GM23338 (cell line): ENCODE measurements around the gene MOB3B. TPM values are rescaled to one million over a fixed set of nuclear protein-coding genes. Genes with fewer than 3 reads are reported as not detected.

Source experiments
- ATAC-seq: fragments of 200-7000 bp; cut with Tn5 transposase; 3 replicates; pipeline ENCODE4 v1.9.1; 2020
- DNase-seq: peaks from one replicate; pipeline ENCODE4 v3.0.0-alpha.2; 2015; ENCODE audit warnings: low spot score
- H2AFZ ChIP-seq: fragments of 200-600 bp; sonication (generic); 2 replicates; pipeline ENCODE4 v1.8.0; 2016; ENCODE audit warnings: antibody characterized with exemption, mild to moderate bottlenecking, moderate library complexity
- H3F3A ChIP-seq: fragments of 200-600 bp; sonication (generic); replicated peaks from 2 replicates; pipeline ENCODE4 v1.8.0; 2017; ENCODE audit warnings: antibody characterized with exemption, mixed run types, low read depth
- H3K27ac ChIP-seq: fragments of 200-600 bp; sonication (generic); 2 replicates; pipeline ENCODE4 v1.6.1; 2016; ENCODE audit warnings: low read depth
- H3K27me3 ChIP-seq: fragments of 200-600 bp; sonication (generic); 2 replicates; pipeline ENCODE4 v1.8.0; 2016; ENCODE audit warnings: mild to moderate bottlenecking, mixed run types, moderate library complexity; ENCODE audit not compliant: insufficient read depth
- H3K36me3 ChIP-seq: fragments of 200-600 bp; sonication (generic); 2 replicates; pipeline ENCODE4 v1.8.0; 2016; ENCODE audit warnings: mild to moderate bottlenecking; ENCODE audit not compliant: insufficient read depth
- H3K4me1 ChIP-seq: fragments of 200-600 bp; sonication (generic); 2 replicates; pipeline ENCODE4 v1.8.0; 2016; ENCODE audit warnings: mild to moderate bottlenecking, moderate library complexity; ENCODE audit not compliant: insufficient read depth
- H3K4me2 ChIP-seq: fragments of 200-600 bp; sonication (generic); 2 replicates; pipeline ENCODE4 v1.7.1; 2017; ENCODE audit warnings: mixed run types
- H3K4me3 ChIP-seq: fragments of 200-600 bp; sonication (generic); 2 replicates; pipeline ENCODE4 v1.6.1; 2016; ENCODE audit warnings: mixed run types
- H3K79me2 ChIP-seq: fragments of 200-600 bp; sonication (generic); replicated peaks from 2 replicates; pipeline ENCODE4 v1.8.0; 2017; ENCODE audit warnings: mild to moderate bottlenecking; ENCODE audit not compliant: insufficient read depth
- H3K9me2 ChIP-seq: fragments of 200-600 bp; sonication (generic); 2 replicates; pipeline ENCODE4 v1.8.0; 2017; ENCODE audit not compliant: insufficient read depth
- H4K20me1 ChIP-seq: fragments of 200-600 bp; sonication (generic); replicated peaks from 2 replicates; pipeline ENCODE4 v1.8.0; 2017; ENCODE audit warnings: mild to moderate bottlenecking; ENCODE audit not compliant: insufficient read depth
- H3K27ac Mint-ChIP-seq: 2 replicates; pipeline ENCODE4 v1.8.0; 2020; ENCODE audit warnings: inconsistent platforms, mild to moderate bottlenecking, moderate library complexity, mixed read lengths
- H3K27me3 Mint-ChIP-seq: 3 replicates; pipeline ENCODE4 v1.8.0; 2022; ENCODE audit warnings: low read depth, mild to moderate bottlenecking, moderate library complexity, mixed read lengths, inconsistent platforms; ENCODE audit not compliant: insufficient read depth, poor library complexity
- H3K36me3 Mint-ChIP-seq: 3 replicates; pipeline ENCODE4 v1.8.0; 2021; ENCODE audit warnings: low read depth, mild to moderate bottlenecking, inconsistent platforms, moderate library complexity, mixed read lengths
- H3K4me1 Mint-ChIP-seq: 3 replicates; pipeline ENCODE4 v1.8.0; 2020; ENCODE audit warnings: mild to moderate bottlenecking, inconsistent platforms, mixed read lengths
- H3K4me3 Mint-ChIP-seq: 3 replicates; pipeline ENCODE4 v1.8.0; 2021; ENCODE audit warnings: moderate library complexity, mild to moderate bottlenecking, inconsistent platforms, mixed read lengths
- H3K9me3 Mint-ChIP-seq: 3 replicates; pipeline ENCODE4 v1.8.0; 2020; ENCODE audit warnings: moderate library complexity, mild to moderate bottlenecking, inconsistent platforms, mixed read lengths
- CREB1 ChIP-seq: fragments of 250-450 bp; sonication (Bioruptor Pico); IDR thresholded peaks from 2 replicates; pipeline ENCODE4 v1.5.0; 2020; ENCODE audit warnings: low read depth, mild to moderate bottlenecking, moderate library complexity
- ETS1 ChIP-seq: IDR thresholded peaks from 2 replicates; pipeline ENCODE4 v1.6.1; 2016; ENCODE audit warnings: antibody characterized with exemption
- EZH2 ChIP-seq: fragments of 200-600 bp; sonication (generic); IDR thresholded peaks from one replicate; pipeline ENCODE4 v1.8.0; 2017; ENCODE audit warnings: antibody characterized with exemption, mild to moderate bottlenecking, low read depth; ENCODE audit not compliant: unreplicated experiment
- EZH2phosphoT487 ChIP-seq: fragments of 200-600 bp; sonication (generic); IDR thresholded peaks from one replicate; pipeline ENCODE4 v1.8.1; 2018; ENCODE audit warnings: antibody characterized with exemption; ENCODE audit not compliant: unreplicated experiment
- JUNB ChIP-seq: IDR thresholded peaks from one replicate; pipeline ENCODE4 v1.6.1; 2016; ENCODE audit warnings: antibody characterized with exemption; ENCODE audit not compliant: unreplicated experiment
- POLR2AphosphoS5 ChIP-seq: IDR thresholded peaks from 2 replicates; pipeline ENCODE4 v1.6.1; 2016; ENCODE audit warnings: antibody characterized with exemption, low read depth
- STAT1 ChIP-seq: IDR thresholded peaks from one replicate; pipeline ENCODE4 v1.6.1; 2016; ENCODE audit warnings: antibody characterized with exemption; ENCODE audit not compliant: unreplicated experiment
- ZNF114 ChIP-seq: fragments of 250-450 bp; sonication (Bioruptor Pico); IDR thresholded peaks from 2 replicates; pipeline ENCODE4 v1.5.0; 2020; ENCODE audit warnings: mild to moderate bottlenecking, moderate library complexity
- ZNF331 ChIP-seq: fragments of 250-450 bp; sonication (Bioruptor Pico); IDR thresholded peaks from 2 replicates; pipeline ENCODE4 v1.5.0; 2020; ENCODE audit warnings: low read depth, mild to moderate bottlenecking, moderate library complexity
- polyA plus RNA-seq: library from polyadenylated mRNA; unstranded; fragments of >200 nt; fragmentation: Nextera tagmentation; extraction: Ambion mirVana; gene quantifications from 2 replicates; pipeline ENCODE4 v1.2.1, GENCODE V29; 2016
- total RNA-seq: library from RNA; depleted of rRNA; stranded (reverse); fragments of >200 nt; shearing (Covaris generic); gene quantifications from 2 replicates; pipeline ENCODE4 v1.2.3, GENCODE V29; 2014
- TF ChIP-seq, protein P1 (sequence below): fragments of 250-450 bp; sonication (Bioruptor Pico); IDR thresholded peaks from 2 replicates; pipeline ENCODE4 v1.5.0; 2020; ENCODE audit warnings: mild to moderate bottlenecking, moderate library complexity
- TF ChIP-seq, protein P2 (sequence below): IDR thresholded peaks from one replicate; pipeline ENCODE4 v1.6.1; 2018; ENCODE audit warnings: antibody characterized with exemption; ENCODE audit not compliant: unreplicated experiment
- TF ChIP-seq, protein P3 (sequence below), 2 experiments: fragments of 200-600 bp in 1 of 2; sonication (generic) in 1 of 2; conservative IDR thresholded peaks; 2 replicates each; pipeline versions ENCODE4 v1.5.1 to v1.6.1; 2016 to 2017; ENCODE audit warnings: antibody characterized with exemption in 2 of 2, low read depth in 2 of 2, mild to moderate bottlenecking in 2 of 2, moderate library complexity in 1 of 2

The MOB3B gene
- total and polyA plus RNA-seq, 2 experiments from 2014 or later: 7.6 to 12.1 TPM

DNA sequence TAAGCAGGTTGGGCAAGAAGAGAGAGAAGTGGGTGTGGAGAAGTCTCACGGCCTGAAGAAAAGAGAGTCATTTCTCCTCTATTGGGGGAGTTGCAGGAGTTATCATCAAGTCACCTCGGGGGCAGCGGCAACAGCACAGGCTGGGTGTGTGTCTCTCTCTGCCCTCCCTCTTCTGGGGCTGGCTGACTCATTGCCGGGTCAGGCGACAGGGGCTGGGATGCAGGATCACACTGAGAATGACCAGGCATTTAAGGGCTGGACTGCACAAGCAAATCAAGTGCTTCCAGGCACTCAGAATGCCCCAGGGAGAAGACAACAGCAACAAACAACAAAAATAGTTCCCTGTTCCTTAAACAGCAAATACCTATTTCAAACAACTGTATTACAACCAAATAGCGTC, 226.4 kb downstream of the MOB3B start (continued):
- TF ChIP-seq, protein P1, sequence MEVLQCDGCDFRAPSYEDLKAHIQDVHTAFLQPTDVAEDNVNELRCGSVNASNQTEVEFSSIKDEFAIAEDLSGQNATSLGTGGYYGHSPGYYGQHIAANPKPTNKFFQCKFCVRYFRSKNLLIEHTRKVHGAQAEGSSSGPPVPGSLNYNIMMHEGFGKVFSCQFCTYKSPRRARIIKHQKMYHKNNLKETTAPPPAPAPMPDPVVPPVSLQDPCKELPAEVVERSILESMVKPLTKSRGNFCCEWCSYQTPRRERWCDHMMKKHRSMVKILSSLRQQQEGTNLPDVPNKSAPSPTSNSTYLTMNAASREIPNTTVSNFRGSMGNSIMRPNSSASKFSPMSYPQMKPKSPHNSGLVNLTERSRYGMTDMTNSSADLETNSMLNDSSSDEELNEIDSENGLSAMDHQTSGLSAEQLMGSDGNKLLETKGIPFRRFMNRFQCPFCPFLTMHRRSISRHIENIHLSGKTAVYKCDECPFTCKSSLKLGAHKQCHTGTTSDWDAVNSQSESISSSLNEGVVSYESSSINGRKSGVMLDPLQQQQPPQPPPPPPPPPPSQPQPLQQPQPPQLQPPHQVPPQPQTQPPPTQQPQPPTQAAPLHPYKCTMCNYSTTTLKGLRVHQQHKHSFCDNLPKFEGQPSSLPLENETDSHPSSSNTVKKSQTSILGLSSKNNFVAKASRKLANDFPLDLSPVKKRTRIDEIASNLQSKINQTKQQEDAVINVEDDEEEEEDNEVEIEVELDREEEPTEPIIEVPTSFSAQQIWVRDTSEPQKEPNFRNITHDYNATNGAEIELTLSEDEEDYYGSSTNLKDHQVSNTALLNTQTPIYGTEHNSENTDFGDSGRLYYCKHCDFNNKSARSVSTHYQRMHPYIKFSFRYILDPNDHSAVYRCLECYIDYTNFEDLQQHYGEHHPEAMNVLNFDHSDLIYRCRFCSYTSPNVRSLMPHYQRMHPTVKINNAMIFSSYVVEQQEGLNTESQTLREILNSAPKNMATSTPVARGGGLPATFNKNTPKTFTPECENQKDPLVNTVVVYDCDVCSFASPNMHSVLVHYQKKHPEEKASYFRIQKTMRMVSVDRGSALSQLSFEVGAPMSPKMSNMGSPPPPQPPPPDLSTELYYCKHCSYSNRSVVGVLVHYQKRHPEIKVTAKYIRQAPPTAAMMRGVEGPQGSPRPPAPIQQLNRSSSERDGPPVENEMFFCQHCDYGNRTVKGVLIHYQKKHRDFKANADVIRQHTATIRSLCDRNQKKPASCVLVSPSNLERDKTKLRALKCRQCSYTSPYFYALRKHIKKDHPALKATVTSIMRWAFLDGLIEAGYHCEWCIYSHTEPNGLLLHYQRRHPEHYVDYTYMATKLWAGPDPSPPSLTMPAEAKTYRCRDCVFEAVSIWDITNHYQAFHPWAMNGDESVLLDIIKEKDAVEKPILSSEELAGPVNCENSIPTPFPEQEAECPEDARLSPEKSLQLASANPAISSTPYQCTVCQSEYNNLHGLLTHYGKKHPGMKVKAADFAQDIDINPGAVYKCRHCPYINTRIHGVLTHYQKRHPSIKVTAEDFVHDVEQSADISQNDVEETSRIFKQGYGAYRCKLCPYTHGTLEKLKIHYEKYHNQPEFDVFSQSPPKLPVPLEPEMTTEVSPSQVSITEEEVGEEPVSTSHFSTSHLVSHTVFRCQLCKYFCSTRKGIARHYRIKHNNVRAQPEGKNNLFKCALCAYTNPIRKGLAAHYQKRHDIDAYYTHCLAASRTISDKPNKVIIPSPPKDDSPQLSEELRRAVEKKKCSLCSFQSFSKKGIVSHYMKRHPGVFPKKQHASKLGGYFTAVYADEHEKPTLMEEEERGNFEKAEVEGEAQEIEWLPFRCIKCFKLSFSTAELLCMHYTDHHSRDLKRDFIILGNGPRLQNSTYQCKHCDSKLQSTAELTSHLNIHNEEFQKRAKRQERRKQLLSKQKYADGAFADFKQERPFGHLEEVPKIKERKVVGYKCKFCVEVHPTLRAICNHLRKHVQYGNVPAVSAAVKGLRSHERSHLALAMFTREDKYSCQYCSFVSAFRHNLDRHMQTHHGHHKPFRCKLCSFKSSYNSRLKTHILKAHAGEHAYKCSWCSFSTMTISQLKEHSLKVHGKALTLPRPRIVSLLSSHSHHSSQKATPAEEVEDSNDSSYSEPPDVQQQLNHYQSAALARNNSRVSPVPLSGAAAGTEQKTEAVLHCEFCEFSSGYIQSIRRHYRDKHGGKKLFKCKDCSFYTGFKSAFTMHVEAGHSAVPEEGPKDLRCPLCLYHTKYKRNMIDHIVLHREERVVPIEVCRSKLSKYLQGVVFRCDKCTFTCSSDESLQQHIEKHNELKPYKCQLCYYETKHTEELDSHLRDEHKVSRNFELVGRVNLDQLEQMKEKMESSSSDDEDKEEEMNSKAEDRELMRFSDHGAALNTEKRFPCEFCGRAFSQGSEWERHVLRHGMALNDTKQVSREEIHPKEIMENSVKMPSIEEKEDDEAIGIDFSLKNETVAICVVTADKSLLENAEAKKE (CRISPR knock-in tag): no peak
- TF ChIP-seq ZNF331 (no peak), POLR2AphosphoS5 (no peak), EZH2phosphoT487 (no peak)
- TF ChIP-seq, protein P2, sequence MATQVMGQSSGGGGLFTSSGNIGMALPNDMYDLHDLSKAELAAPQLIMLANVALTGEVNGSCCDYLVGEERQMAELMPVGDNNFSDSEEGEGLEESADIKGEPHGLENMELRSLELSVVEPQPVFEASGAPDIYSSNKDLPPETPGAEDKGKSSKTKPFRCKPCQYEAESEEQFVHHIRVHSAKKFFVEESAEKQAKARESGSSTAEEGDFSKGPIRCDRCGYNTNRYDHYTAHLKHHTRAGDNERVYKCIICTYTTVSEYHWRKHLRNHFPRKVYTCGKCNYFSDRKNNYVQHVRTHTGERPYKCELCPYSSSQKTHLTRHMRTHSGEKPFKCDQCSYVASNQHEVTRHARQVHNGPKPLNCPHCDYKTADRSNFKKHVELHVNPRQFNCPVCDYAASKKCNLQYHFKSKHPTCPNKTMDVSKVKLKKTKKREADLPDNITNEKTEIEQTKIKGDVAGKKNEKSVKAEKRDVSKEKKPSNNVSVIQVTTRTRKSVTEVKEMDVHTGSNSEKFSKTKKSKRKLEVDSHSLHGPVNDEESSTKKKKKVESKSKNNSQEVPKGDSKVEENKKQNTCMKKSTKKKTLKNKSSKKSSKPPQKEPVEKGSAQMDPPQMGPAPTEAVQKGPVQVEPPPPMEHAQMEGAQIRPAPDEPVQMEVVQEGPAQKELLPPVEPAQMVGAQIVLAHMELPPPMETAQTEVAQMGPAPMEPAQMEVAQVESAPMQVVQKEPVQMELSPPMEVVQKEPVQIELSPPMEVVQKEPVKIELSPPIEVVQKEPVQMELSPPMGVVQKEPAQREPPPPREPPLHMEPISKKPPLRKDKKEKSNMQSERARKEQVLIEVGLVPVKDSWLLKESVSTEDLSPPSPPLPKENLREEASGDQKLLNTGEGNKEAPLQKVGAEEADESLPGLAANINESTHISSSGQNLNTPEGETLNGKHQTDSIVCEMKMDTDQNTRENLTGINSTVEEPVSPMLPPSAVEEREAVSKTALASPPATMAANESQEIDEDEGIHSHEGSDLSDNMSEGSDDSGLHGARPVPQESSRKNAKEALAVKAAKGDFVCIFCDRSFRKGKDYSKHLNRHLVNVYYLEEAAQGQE: no peak

DNA sequence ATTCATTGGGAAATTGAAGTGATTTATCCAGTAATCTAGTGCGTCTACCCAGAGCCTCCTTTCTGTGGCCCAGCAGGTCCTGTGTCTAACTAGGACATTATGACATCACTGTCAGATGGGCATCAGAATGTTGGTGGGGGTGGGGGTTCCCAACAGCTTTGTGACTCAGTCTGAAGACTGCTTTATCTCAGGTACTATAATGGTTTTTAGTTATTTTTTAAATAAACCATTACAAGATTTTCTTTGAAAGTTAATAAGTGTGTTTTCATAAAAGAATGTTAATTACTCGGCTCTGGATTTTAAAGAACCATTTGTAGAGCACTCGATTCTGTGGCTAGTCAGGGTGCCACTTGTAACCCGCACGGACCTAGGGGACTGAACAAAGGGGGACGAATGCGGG, 232.6 kb downstream of the MOB3B start, which contains the start of gene EQTN:
TSS of gene EQTN (minus strand) at position 101 of the 400 bp plus-strand sequence. CDS start at position 6, 95 bp downstream.
- peaks cover 7% of the 10 kb centered on the region; the same call in 1 of the 2 replicates for H3K9me2 ChIP-seq
- H3K4me1 ChIP-seq: no peaks in the 10 kb centered on the region
- no peak within 1 kb of the TSS for H3K4me3 ChIP-seq
- H3K36me3 Mint-ChIP-seq: no peaks in the 10 kb centered on the region
- H3K27ac ChIP-seq: no peak within 1 kb of the TSS
- no peak within 1 kb of the TSS for H3K4me2 ChIP-seq
- H3K27ac Mint-ChIP-seq: no peak within 1 kb of the TSS
- no peak for DNase-seq
- H3K79me2 ChIP-seq: no peaks in the 10 kb centered on the region
- H3K36me3 ChIP-seq: no peaks in the 10 kb centered on the region
- no peaks in the 10 kb centered on the region for H3K4me1 Mint-ChIP-seq
- no peak for ATAC-seq
- H2AFZ ChIP-seq: no peak within 1 kb of the TSS
- H3F3A ChIP-seq: no peaks in the 10 kb centered on the region
- no peaks in the 10 kb centered on the region for H3K27me3 Mint-ChIP-seq
- no peaks in the 10 kb centered on the region; the same call in 2 of the 3 replicates for H3K9me3 Mint-ChIP-seq
- no peaks in the 10 kb centered on the region for H4K20me1 ChIP-seq
- no peak within 1 kb of the TSS for H3K4me3 Mint-ChIP-seq
- H3K27me3 ChIP-seq: no peaks in the 10 kb centered on the region
- no peak for TF ChIP-seq JUNB
- no peak for TF ChIP-seq STAT1
- no peak for TF ChIP-seq EZH2phosphoT487
- TF ChIP-seq ETS1: no peak
- no peak for TF ChIP-seq EZH2
- no peak for TF ChIP-seq CREB1
- TF ChIP-seq ZNF114: no peak
- TF ChIP-seq, protein P3, sequence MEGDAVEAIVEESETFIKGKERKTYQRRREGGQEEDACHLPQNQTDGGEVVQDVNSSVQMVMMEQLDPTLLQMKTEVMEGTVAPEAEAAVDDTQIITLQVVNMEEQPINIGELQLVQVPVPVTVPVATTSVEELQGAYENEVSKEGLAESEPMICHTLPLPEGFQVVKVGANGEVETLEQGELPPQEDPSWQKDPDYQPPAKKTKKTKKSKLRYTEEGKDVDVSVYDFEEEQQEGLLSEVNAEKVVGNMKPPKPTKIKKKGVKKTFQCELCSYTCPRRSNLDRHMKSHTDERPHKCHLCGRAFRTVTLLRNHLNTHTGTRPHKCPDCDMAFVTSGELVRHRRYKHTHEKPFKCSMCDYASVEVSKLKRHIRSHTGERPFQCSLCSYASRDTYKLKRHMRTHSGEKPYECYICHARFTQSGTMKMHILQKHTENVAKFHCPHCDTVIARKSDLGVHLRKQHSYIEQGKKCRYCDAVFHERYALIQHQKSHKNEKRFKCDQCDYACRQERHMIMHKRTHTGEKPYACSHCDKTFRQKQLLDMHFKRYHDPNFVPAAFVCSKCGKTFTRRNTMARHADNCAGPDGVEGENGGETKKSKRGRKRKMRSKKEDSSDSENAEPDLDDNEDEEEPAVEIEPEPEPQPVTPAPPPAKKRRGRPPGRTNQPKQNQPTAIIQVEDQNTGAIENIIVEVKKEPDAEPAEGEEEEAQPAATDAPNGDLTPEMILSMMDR (conservative IDR thresholded peaks at IDR 0.05; ENCODE audit: low read depth in 2 of 2): no peak
